Measurements from ENCODE around the gene GPR137C.

Gene GPR137C

GRCh38 chr14:52661314-52661713 lies 108.7 kb downstream of the GPR137C start:
- Histone ChIP-seq H3K4me1 (ENCODE audit: control insufficient read depth, insufficient read depth, low read length) (no peaks in the 10 kb centered on the region), H3K36me3 (ENCODE audit: control insufficient read depth in 2 of 2, insufficient read depth in 2 of 2, low read length in 2 of 2) (peaks cover 5 to 9% of the 10 kb centered on the region in 2 donors), H3K9ac (ENCODE audit: low read length in 2 of 2) (no peak overlapping the region), H3K9me3 (ENCODE audit: control insufficient read depth in 2 of 2, low read length in 2 of 2) (no peaks in the 10 kb centered on the region), H3K27ac (ENCODE audit: low read length) (no peak overlapping the region), H3K27me3 (ENCODE audit: control insufficient read depth in 1 of 2, insufficient read depth in 2 of 2, low read length in 2 of 2) (no peaks in the 10 kb centered on the region), H3K4me3 (ENCODE audit: low read length in 2 of 2) (no peak overlapping the region)

GRCh38 chr14:52663850-52664249 lies 111.2 kb downstream of the GPR137C start:
- Histone ChIP-seq H3K9ac (ENCODE audit: low read length in 2 of 2) (no peak overlapping the region), H3K27me3 (ENCODE audit: control insufficient read depth in 1 of 2, insufficient read depth in 2 of 2, low read length in 2 of 2) (no peaks in the 10 kb centered on the region), H3K9me3 (ENCODE audit: control insufficient read depth in 2 of 2, low read length in 2 of 2) (no peaks in the 10 kb centered on the region), H3K27ac (ENCODE audit: low read length) (no peak overlapping the region), H3K4me3 (ENCODE audit: low read length in 2 of 2) (no peak overlapping the region), H3K4me1 (ENCODE audit: control insufficient read depth, insufficient read depth, low read length) (no peaks in the 10 kb centered on the region), H3K36me3 (ENCODE audit: control insufficient read depth in 2 of 2, insufficient read depth in 2 of 2, low read length in 2 of 2) (peaks cover 0 to 5% of the 10 kb centered on the region in 2 donors)

- no peaks in the 10 kb centered on the region for H3K27me3 ChIP-seq (ENCODE audit: control insufficient read depth in 1 of 2, insufficient read depth in 2 of 2, low read length in 2 of 2)
- H3K9ac ChIP-seq (ENCODE audit: low read length in 2 of 2) = no peak overlapping the region
- no peaks in the 10 kb centered on the region for H3K4me1 ChIP-seq (ENCODE audit: control insufficient read depth, insufficient read depth, low read length)
- no peak overlapping the region for H3K27ac ChIP-seq (ENCODE audit: low read length)
- no peaks in the 10 kb centered on the region for H3K9me3 ChIP-seq (ENCODE audit: control insufficient read depth in 2 of 2, low read length in 2 of 2)
- H3K4me3 ChIP-seq (ENCODE audit: low read length in 2 of 2) = no peak overlapping the region
- H3K36me3 ChIP-seq (ENCODE audit: control insufficient read depth in 2 of 2, insufficient read depth in 2 of 2, low read length in 2 of 2) = peaks cover 6 to 12% of the 10 kb centered on the region in 2 donors
Measured at GRCh38 chr14:52678591-52678990, 126.0 kb downstream of the GPR137C start.

GRCh38 chr14:52683985-52684520 lies 131.4 kb downstream of the GPR137C start:
- no peak overlapping the region for H3K9ac ChIP-seq (ENCODE audit: low read length in 2 of 2)
- no peak overlapping the region for H3K27ac ChIP-seq (ENCODE audit: low read length)
- no peak overlapping the region for H3K4me3 ChIP-seq (ENCODE audit: low read length in 2 of 2)
- H3K4me1 ChIP-seq (ENCODE audit: control insufficient read depth, insufficient read depth, low read length) = no peaks in the 10 kb centered on the region
- no peaks in the 10 kb centered on the region for H3K9me3 ChIP-seq (ENCODE audit: control insufficient read depth in 2 of 2, low read length in 2 of 2)
- no peaks in the 10 kb centered on the region for H3K27me3 ChIP-seq (ENCODE audit: control insufficient read depth in 1 of 2, insufficient read depth in 2 of 2, low read length in 2 of 2)
- H3K36me3 ChIP-seq (ENCODE audit: control insufficient read depth in 2 of 2, insufficient read depth in 2 of 2, low read length in 2 of 2) = peaks cover 0 to 6% of the 10 kb centered on the region in 2 donors

GRCh38 chr14:52686176-52686575 lies 133.5 kb downstream of the GPR137C start:
- Histone ChIP-seq H3K27me3 (ENCODE audit: control insufficient read depth in 1 of 2, insufficient read depth in 2 of 2, low read length in 2 of 2) (no peaks in the 10 kb centered on the region), H3K4me1 (ENCODE audit: control insufficient read depth, insufficient read depth, low read length) (no peaks in the 10 kb centered on the region), H3K27ac (ENCODE audit: low read length) (no peak overlapping the region), H3K9me3 (ENCODE audit: control insufficient read depth in 2 of 2, low read length in 2 of 2) (no peaks in the 10 kb centered on the region), H3K4me3 (ENCODE audit: low read length in 2 of 2) (no peak overlapping the region), H3K9ac (ENCODE audit: low read length in 2 of 2) (no peak overlapping the region), H3K36me3 (ENCODE audit: control insufficient read depth in 2 of 2, insufficient read depth in 2 of 2, low read length in 2 of 2) (peaks cover 0 to 1% of the 10 kb centered on the region in 2 donors)
